ENCODE results near the gene SLC38A10. TPM values are rescaled to one million over a fixed set of nuclear protein-coding genes. Genes with fewer than 3 reads are reported as not detected.

The SLC38A10 gene
- total and polyA plus RNA-seq, 2 of the 13 experiments (the other 11 are each of a cell fraction or from before 2014, with no cell fraction given): 23.4 to 55.8 TPM

GRCh38 chr17:81232616-81233241, 62.4 kb downstream of the SLC38A10 start:
- peaks cover 25 to 32% of the 10 kb centered on the region in 2 experiments; a peak in 4 of 5 replicates for H3K36me3 ChIP-seq (replicated peaks in 1 of 2; ENCODE audit: control insufficient read depth in 1 of 2, insufficient read depth in 2 of 2, low read length in 2 of 2)
- WGBS (ENCODE audit: low lambda C conversion rate): 97% methylated on average over 18 of the region's 19 CpGs
- ChIA-PET CTCF (ENCODE audit: low intra/inter-chr PET ratio, low total read pairs) (no interaction called here), POLR2A (interaction anchor here (1.3 to 1.7 kb wide), 2 partner anchors 10 kb away, joined by 5 to 6 read pairs; partner anchors contain the start of gene CEP131)
- intact Hi-C loops (cut with micrococcal nuclease; ENCODE audit: unreplicated experiment): no loop called here
- TF ChIP-seq NR0B2 (CRISPR knock-in tag; IDR thresholded peaks at IDR 0.05) (no peak), JUNB (CRISPR knock-in tag; IDR thresholded peaks at IDR 0.05; ENCODE audit: borderline replicate concordance) (no peak), ZNF687 (CRISPR knock-in tag; IDR thresholded peaks at IDR 0.05) (no peak), RBFOX2 (IDR thresholded peaks at IDR 0.05; ENCODE audit: low read depth, low read length) (0 out of 2 replicates have a peak, but pooled peaks have one; percentile 27), AGO2 (optimal IDR thresholded peaks at IDR 0.05; ENCODE audit: low read depth, low read length) (peak; percentile 19), MTF1 (CRISPR knock-in tag; IDR thresholded peaks at IDR 0.05) (no peak), ZNF672 (CRISPR knock-in tag; IDR thresholded peaks at IDR 0.05) (no peak), MATR3 (CRISPR knock-in tag; IDR thresholded peaks at IDR 0.05) (no peak)
- no peak overlapping the region for H2AFZ ChIP-seq (ENCODE audit: low read length)
- peaks cover 3% of the 10 kb centered on the region; the same call in 1 of the 2 replicates for H4K20me1 ChIP-seq (ENCODE audit: insufficient read depth, low read length)
- no peaks in the 10 kb centered on the region for H3K27me3 ChIP-seq (ENCODE audit: control insufficient read depth in 1 of 2, insufficient read depth in 2 of 2, low read length in 2 of 2)
- DNase-seq (ENCODE audit: low spot score) (no peak), FAIRE-seq (no peak), ATAC-seq (no peak)
- H3K27ac ChIP-seq (ENCODE audit: extremely low read length, insufficient read depth, low read length): no peak overlapping the region
- peaks cover 7% of the 10 kb centered on the region for H3K4me1 ChIP-seq (ENCODE audit: insufficient read depth, low read length)
- H3K79me2 ChIP-seq (ENCODE audit: insufficient read depth, low read length): peaks cover 9% of the 10 kb centered on the region
- no peak overlapping the region for H3K9ac ChIP-seq (ENCODE audit: insufficient read depth, low read depth, low read length)
- no TSS peak for BruUV-seq (replicated peaks)
- no peaks in the 10 kb centered on the region for H3K9me3 ChIP-seq (ENCODE audit: low read length)
- in situ Hi-C loops (cut with HindIII; ENCODE audit: extremely low pct_ligation_motif_present, low pct_unique_long_range_greater_than_20kb): no loop called here
- H3K4me3 ChIP-seq (replicated peaks in 1 of 3; ENCODE audit: insufficient read depth in 1 of 3, low read depth in 2 of 3, low read length in 3 of 3): no peak overlapping the region
- H3K4me2 ChIP-seq (ENCODE audit: low read depth, low read length): no peak overlapping the region

Data from HepG2 (cell line).